ENCODE results near the gene KCNK10. TPM values are rescaled to one million over a fixed set of nuclear protein-coding genes. Genes with fewer than 3 reads are reported as not detected.

KCNK10 gene
- total RNA-seq, 3 donors from 2014 or later, result not detected

DNA sequence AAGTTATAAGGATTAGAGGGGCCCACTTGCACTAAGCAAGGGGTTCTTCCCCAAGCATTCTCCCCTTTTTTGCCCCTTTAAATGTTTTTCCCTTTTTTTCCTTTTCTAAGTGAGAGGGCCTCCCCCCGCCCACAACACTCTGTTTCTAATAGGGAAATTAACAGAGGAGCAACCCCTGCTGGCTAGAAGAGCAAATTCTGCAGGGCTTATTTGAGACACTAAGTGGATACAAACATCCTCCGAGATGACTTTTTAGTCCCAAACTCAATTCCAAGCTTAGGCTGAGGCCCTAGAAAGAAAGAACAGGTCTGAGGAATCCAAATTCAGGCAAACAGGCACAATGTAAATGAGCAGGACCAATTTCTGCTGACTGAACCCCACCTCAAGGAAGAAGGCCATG lies 179.3 kb downstream of the KCNK10 start:
- no peak for ATAC-seq
- no peaks in the 10 kb centered on the region for H3K4me1 Mint-ChIP-seq (ENCODE audit: low read depth)
- H3K4me3 Mint-ChIP-seq, result no peak overlapping the region
- H3K36me3 Mint-ChIP-seq (ENCODE audit: insufficient read depth), result no peaks in the 10 kb centered on the region
- no peaks in the 10 kb centered on the region for H3K9me3 Mint-ChIP-seq
- DNase-seq, result no peak
- H3K27me3 Mint-ChIP-seq (ENCODE audit: low read depth), result no peaks in the 10 kb centered on the region

DNA sequence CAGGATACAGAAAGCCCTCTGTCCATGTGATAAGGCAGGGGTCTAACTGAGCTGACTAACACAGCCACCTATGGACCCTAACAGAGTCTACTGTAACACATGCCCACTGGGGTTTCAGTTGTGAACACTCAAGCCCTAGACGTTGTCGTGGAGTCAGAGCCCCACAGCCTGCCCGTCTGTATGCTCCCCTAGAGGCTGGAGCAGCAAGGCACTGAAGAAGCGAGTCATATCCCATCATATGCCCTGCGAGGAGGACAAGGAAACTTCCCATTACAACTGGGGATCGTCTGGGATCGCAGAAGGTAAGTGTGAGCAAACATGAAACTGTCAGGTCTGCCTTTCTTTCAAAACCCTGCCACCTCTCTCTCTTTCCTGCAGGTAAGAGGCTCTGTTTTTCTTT lies 180.1 kb downstream of the KCNK10 start:
- Mint-ChIP-seq H3K9me3 (no peaks in the 10 kb centered on the region), H3K4me1 (ENCODE audit: low read depth) (no peaks in the 10 kb centered on the region), H3K4me3 (no peak overlapping the region), H3K36me3 (ENCODE audit: insufficient read depth) (no peaks in the 10 kb centered on the region), H3K27me3 (ENCODE audit: low read depth) (no peaks in the 10 kb centered on the region)
- ATAC-seq (no peak), DNase-seq (no peak)

DNA sequence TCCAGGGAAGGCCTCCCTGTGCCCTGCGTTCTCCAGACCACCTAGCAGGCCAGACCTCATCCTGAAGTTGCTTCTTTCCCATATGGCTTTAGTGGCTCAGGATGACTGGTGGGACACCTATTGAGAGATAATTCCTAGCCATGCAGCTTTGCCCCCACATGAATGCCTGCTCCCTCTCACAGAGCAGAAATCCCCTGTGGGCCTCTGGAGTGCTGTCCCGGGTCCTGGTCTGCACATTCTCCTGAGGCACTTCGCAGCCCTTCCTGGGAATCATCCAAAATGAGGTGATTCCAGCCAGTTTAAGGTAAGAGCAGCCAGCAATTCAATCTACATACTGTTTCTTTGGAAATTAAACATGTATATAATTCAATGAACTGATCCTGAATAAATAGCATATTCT lies 182.2 kb downstream of the KCNK10 start:
- H3K36me3 Mint-ChIP-seq (ENCODE audit: insufficient read depth), result no peaks in the 10 kb centered on the region
- DNase-seq (no peak), ATAC-seq (no peak)
- H3K9me3 Mint-ChIP-seq, result no peaks in the 10 kb centered on the region
- no peaks in the 10 kb centered on the region for H3K4me1 Mint-ChIP-seq (ENCODE audit: low read depth)
- H3K27me3 Mint-ChIP-seq (ENCODE audit: low read depth), result no peaks in the 10 kb centered on the region
- no peak overlapping the region for H3K4me3 Mint-ChIP-seq

DNA sequence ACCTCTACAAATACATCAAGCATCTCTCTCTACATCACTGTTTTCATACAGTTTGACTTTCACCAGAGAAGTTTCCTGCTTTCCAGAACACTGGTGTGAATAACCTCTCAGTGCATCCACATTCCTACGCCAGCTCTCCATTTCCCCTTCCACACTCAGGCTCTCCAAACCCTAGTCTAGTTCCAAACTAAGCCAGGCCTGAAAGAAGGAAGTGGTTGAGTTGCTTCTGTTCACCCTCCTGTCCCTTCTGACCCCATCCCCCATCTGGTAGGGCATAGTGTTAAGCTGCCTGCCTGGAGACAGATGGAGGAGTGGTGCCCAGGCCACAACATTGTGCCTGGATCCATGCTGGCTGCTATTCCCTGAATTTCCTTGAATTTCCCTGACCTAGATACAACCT lies 185.7 kb downstream of the KCNK10 start:
- DNase-seq, result no peak
- no peak for ATAC-seq
- H3K4me1 Mint-ChIP-seq (ENCODE audit: low read depth), result no peaks in the 10 kb centered on the region
- no peak overlapping the region for H3K4me3 Mint-ChIP-seq
- H3K27me3 Mint-ChIP-seq (ENCODE audit: low read depth), result no peaks in the 10 kb centered on the region
- peaks cover 6% of the 10 kb centered on the region for H3K9me3 Mint-ChIP-seq
- no peaks in the 10 kb centered on the region for H3K36me3 Mint-ChIP-seq (ENCODE audit: insufficient read depth)

Other genes with a start within 250 kb of the KCNK10 start
- 1 to 10 TPM in 2 of 3 donors, under 1 TPM in 1; 0.76 to 1.3 (median 1.3) TPM for gene SPATA7, start 62.4 kb upstream of the KCNK10 start, total RNA-seq
- gene PTPN21, start 231.7 kb upstream of the KCNK10 start, total RNA-seq, result under 1 TPM; 0.33 to 0.45 (median 0.33) TPM
- 10 to 100 TPM; 44.1 to 51.2 (median 46.7) TPM for gene ZC3H14, start 239.8 kb upstream of the KCNK10 start, total RNA-seq

Measured in activated T-cell treated with anti-CD3 and anti-CD28 coated beads, Interleukin-2, amount 50 U/mL, for 4 hours (primary cell).